GM21528 (cell line): ENCODE results near the gene MOCOS.
"Not testable (repeated sequence)": the region's sequence is repeated elsewhere in the genome, so short reads cannot be mapped to it uniquely, and the experiment has no call there.

Source experiments
- ATAC-seq: cut with Tn5 transposase; IDR thresholded peaks from one replicate; pipeline ENCODE4 v1.9.1; 2021; ENCODE audit warnings: mild to moderate bottlenecking, moderate library complexity; ENCODE audit not compliant: unreplicated experiment, low FRiP score

The MOCOS gene

GRCh38 chr18:36187193-36187825 lies at the start of gene MOCOS:
TSS of gene MOCOS (plus strand) at chr18:36187497. CDS start at chr18:36187540, 43 bp downstream.
- ATAC-seq = peak; percentile 81

- no peak for ATAC-seq
Observed at GRCh38 chr18:36139245-36139644, 48.1 kb upstream of the MOCOS start.

- ATAC-seq = no peak
Observed at GRCh38 chr18:36141576-36141975, 45.7 kb upstream of the MOCOS start.

GRCh38 chr18:36142751-36143150 lies 44.5 kb upstream of the MOCOS start:
- no peak for ATAC-seq

GRCh38 chr18:36143391-36143790 lies 43.9 kb upstream of the MOCOS start:
- ATAC-seq = no peak

GRCh38 chr18:36149514-36150289 lies 37.6 kb upstream of the MOCOS start:
- peak; percentile 96 for ATAC-seq

- ATAC-seq = no peak
Observed at GRCh38 chr18:36152781-36153180, 34.5 kb upstream of the MOCOS start.

GRCh38 chr18:36153203-36153602 lies 34.1 kb upstream of the MOCOS start:
- no peak for ATAC-seq

GRCh38 chr18:36153771-36154170 lies 33.5 kb upstream of the MOCOS start:
- ATAC-seq = no peak

GRCh38 chr18:36155851-36156757 lies 31.2 kb upstream of the MOCOS start:
- ATAC-seq = no peak

GRCh38 chr18:36157441-36157840 lies 29.9 kb upstream of the MOCOS start:
- ATAC-seq = no peak

GRCh38 chr18:36158266-36158867 lies 28.9 kb upstream of the MOCOS start:
- no peak for ATAC-seq

- no peak for ATAC-seq
Observed at GRCh38 chr18:36160959-36161371, 26.3 kb upstream of the MOCOS start.

GRCh38 chr18:36162981-36163380 lies 24.3 kb upstream of the MOCOS start:
- no peak for ATAC-seq

GRCh38 chr18:36167692-36168218 lies 19.5 kb upstream of the MOCOS start:
- ATAC-seq = no peak

GRCh38 chr18:36168296-36168695 lies 19.0 kb upstream of the MOCOS start:
- not testable (repeated sequence) for ATAC-seq

GRCh38 chr18:36169938-36170337 lies 17.4 kb upstream of the MOCOS start:
- ATAC-seq = no peak

- ATAC-seq = no peak
Observed at GRCh38 chr18:36175481-36175880, 11.8 kb upstream of the MOCOS start.

GRCh38 chr18:36176177-36176584 lies 11.1 kb upstream of the MOCOS start:
- no peak for ATAC-seq

- ATAC-seq = no peak
Observed at GRCh38 chr18:36176711-36177110, 10.6 kb upstream of the MOCOS start.
